DND-41 (cell line): ENCODE results near the gene WFDC6.

Source experiments
- ATAC-seq: fragments of 200-7000 bp; cut with Tn5 transposase; 3 replicates; pipeline ENCODE4 v1.9.1; 2021; ENCODE audit warnings: low read depth; ENCODE audit not compliant: insufficient read depth
- DNase-seq: peaks from one replicate; pipeline ENCODE4 v3.0.0-alpha.2; 2020
- H2AFZ ChIP-seq: 2 replicates; pipeline ENCODE4 v1.6.0; 2012; ENCODE audit warnings: low read depth, low read length
- H3K27ac ChIP-seq: 2 replicates; pipeline ENCODE4 v1.5.1; 2012; ENCODE audit warnings: low read length, inconsistent platforms
- H3K27me3 ChIP-seq: fragments of 200-600 bp; sonication (generic); 2 replicates; pipeline ENCODE4 v1.6.0; 2012; ENCODE audit warnings: low read length, mild to moderate bottlenecking, inconsistent platforms; ENCODE audit not compliant: insufficient read depth, poor library complexity
- H3K36me3 ChIP-seq: 2 replicates; pipeline ENCODE4 v1.5.1; 2012; ENCODE audit warnings: low read length, inconsistent platforms; ENCODE audit not compliant: insufficient read depth
- H3K4me1 ChIP-seq: 2 replicates; pipeline ENCODE4 v1.5.1; 2012; ENCODE audit warnings: mild to moderate bottlenecking, low read length; ENCODE audit not compliant: insufficient read depth
- H3K4me2 ChIP-seq: 2 replicates; pipeline ENCODE4 v1.6.0; 2012; ENCODE audit warnings: mild to moderate bottlenecking, moderate library complexity, low read length, inconsistent platforms; ENCODE audit not compliant: insufficient read depth
- H3K4me3 ChIP-seq, 2 experiments: fragments of 200-600 bp in 1 of 2; shearing (Covaris generic) in 1 of 2; 2 replicates each; pipeline ENCODE4 v1.5.1; 2012 to 2016; ENCODE audit warnings: inconsistent platforms in 2 of 2, low read length in 2 of 2, mild to moderate bottlenecking in 2 of 2, low read depth in 1 of 2, moderate library complexity in 1 of 2
- H3K79me2 ChIP-seq: 2 replicates; pipeline ENCODE4 v1.6.0; 2012; ENCODE audit warnings: low read length, inconsistent platforms; ENCODE audit not compliant: insufficient read depth
- H3K9ac ChIP-seq: 2 replicates; pipeline ENCODE4 v1.6.0; 2012; ENCODE audit warnings: low read depth, mild to moderate bottlenecking, inconsistent platforms, low read length, moderate library complexity
- H3K9me3 ChIP-seq: 2 replicates; pipeline ENCODE4 v1.5.1; 2012; ENCODE audit warnings: low read length, moderate library complexity, mild to moderate bottlenecking, inconsistent platforms; ENCODE audit not compliant: insufficient read depth, severe bottlenecking
- H4K20me1 ChIP-seq: 2 replicates; pipeline ENCODE4 v1.6.0; 2012; ENCODE audit warnings: low read length; ENCODE audit not compliant: insufficient read depth
- EZH2 ChIP-seq: IDR thresholded peaks from 3 replicates; pipeline ENCODE4 v1.6.1; 2012; ENCODE audit warnings: borderline replicate concordance, low read depth, mild to moderate bottlenecking, moderate library complexity, low read length, inconsistent platforms; ENCODE audit not compliant: severe bottlenecking
- TF ChIP-seq, protein P1 (sequence below): IDR thresholded peaks from 2 replicates; pipeline ENCODE4 v1.5.1; 2012; ENCODE audit warnings: borderline replicate concordance, low read length, moderate library complexity, mild to moderate bottlenecking; ENCODE audit not compliant: poor library complexity, severe bottlenecking; ENCODE audit errors: extremely low read depth

The WFDC6 gene

DNA sequence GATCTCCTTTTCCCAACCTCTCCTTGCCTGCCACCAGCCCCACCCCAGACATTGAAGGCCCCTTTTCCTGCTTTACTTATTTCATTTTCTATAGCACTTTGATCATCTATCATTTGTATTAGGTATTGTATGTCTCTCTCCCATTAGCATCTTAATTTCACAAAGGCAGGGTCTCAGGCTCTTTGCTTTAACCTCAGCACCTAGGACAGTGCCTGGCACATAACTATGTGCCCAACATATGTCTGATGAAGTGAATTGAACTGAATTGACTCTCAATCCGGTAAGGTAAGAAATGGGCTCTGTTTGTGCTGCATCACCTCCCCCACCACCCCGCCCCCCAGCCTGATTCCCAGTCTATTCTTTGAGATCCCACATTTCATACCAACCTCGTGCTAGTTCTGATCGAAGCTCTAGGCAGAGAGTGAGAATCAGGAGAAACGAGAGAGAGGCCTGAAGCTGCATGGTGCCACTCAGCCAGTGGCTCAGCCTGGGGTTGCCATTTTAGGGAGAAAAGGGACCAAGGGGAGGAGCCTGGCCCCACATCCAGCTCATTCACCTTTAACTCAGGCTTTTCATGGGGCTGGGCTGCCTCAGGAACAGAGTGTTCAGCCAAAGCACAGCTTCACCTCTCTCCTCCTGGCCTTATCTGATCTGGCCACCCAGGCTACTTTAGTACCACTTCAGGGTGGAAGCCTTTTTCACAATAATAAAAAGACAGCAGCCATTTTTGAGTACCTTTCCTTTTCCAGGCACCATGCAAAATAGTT lies 24.0 kb downstream of the WFDC6 start, which contains the start of gene SPINT3:
SPINT3 (minus strand) TSS at position 476 of the 767 bp plus-strand sequence; CDS start at position 462, 14 bp downstream.
- no peaks in the 10 kb centered on the region for H3K4me1 ChIP-seq
- ATAC-seq: no peak

DNA sequence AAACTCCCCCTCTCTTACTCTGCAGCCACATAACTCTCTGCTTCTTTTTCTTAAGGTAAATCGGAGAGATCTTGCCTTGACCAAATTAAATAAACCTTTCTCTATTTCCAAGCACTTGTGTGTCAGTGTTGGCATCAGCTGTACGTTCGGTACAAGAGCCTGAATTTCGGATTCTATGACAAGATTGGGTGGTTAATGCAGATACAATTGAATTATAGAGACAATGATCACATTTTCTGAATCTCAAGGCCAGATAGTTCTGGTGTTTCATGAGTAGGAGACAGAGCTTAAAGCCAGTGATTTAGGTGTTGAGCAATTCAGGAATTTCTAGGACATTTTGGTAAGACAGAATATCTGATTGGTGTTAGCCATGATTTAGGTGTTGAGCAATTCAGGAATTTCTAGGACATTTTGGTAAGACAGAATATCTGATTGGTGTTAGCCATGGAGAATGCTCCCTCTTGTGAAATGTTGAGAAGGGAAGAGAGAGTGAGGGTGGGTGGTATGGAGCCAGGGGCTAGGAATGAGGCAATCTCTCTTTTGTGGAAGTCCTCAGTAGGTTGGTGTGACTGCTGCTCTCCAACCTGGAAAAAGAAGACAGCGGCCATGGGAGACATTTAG lies 28.9 kb downstream of the WFDC6 start:
- DNase-seq (no peak), ATAC-seq (no peak)
- Histone ChIP-seq H3K79me2 (no peaks in the 10 kb centered on the region), H2AFZ (no peak overlapping the region), H3K36me3 (no peaks in the 10 kb centered on the region), H3K4me2 (no peak overlapping the region), H3K4me3 (no peak overlapping the region), H3K4me1 (no peaks in the 10 kb centered on the region), H4K20me1 (no peaks in the 10 kb centered on the region; the same call in 1 of the 2 replicates), H3K9ac (no peak overlapping the region), H3K27me3 (peaks cover 7% of the 10 kb centered on the region), H3K9me3 (no peaks in the 10 kb centered on the region), H3K27ac (no peak overlapping the region)
- TF ChIP-seq, protein P1, sequence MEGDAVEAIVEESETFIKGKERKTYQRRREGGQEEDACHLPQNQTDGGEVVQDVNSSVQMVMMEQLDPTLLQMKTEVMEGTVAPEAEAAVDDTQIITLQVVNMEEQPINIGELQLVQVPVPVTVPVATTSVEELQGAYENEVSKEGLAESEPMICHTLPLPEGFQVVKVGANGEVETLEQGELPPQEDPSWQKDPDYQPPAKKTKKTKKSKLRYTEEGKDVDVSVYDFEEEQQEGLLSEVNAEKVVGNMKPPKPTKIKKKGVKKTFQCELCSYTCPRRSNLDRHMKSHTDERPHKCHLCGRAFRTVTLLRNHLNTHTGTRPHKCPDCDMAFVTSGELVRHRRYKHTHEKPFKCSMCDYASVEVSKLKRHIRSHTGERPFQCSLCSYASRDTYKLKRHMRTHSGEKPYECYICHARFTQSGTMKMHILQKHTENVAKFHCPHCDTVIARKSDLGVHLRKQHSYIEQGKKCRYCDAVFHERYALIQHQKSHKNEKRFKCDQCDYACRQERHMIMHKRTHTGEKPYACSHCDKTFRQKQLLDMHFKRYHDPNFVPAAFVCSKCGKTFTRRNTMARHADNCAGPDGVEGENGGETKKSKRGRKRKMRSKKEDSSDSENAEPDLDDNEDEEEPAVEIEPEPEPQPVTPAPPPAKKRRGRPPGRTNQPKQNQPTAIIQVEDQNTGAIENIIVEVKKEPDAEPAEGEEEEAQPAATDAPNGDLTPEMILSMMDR: no peak
- TF ChIP-seq EZH2: no peak

More for the DNA sequence above, 24.0 kb downstream of the WFDC6 start, which contains the start of gene SPINT3:
- Histone ChIP-seq H2AFZ (no peak within 1 kb of the TSS), H3K27ac (no peak within 1 kb of the TSS), H3K4me2 (no peak within 1 kb of the TSS), H3K79me2 (no peaks in the 10 kb centered on the region), H3K27me3 (no peaks in the 10 kb centered on the region), H3K9ac (no peak within 1 kb of the TSS), H4K20me1 (no peaks in the 10 kb centered on the region), H3K4me3 (no peak within 1 kb of the TSS), H3K9me3 (no peaks in the 10 kb centered on the region), H3K36me3 (no peaks in the 10 kb centered on the region)
- DNase-seq: no peak
- TF ChIP-seq, protein P1: no peak
- no peak for TF ChIP-seq EZH2

DNA sequence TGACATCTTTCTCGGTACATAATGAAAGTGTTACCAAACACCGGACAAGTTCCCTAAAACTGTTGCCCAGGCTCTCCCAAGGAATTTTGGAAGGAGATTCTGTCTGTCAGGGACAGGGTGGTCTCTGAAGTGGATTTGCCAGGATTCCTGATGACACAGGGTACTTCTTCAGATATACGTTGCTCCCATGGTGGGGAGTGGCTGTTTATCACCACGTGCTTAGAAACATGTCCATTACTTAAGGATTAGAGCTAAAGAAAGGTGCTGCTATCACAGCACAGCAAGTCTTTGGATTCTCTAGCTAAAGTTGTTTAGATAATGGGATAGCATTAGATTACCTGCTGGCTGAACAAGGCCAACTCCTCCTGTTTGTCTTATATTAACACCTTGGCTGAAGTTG lies 30.2 kb downstream of the WFDC6 start:
- Histone ChIP-seq H3K27me3 (peaks cover 7% of the 10 kb centered on the region), H3K4me1 (no peaks in the 10 kb centered on the region), H4K20me1 (no peaks in the 10 kb centered on the region; the same call in 1 of the 2 replicates), H3K4me2 (no peak overlapping the region), H3K79me2 (no peaks in the 10 kb centered on the region), H2AFZ (no peak overlapping the region), H3K27ac (no peak overlapping the region), H3K9me3 (no peaks in the 10 kb centered on the region), H3K4me3 (no peak overlapping the region), H3K9ac (no peak overlapping the region), H3K36me3 (no peaks in the 10 kb centered on the region)
- TF ChIP-seq EZH2: no peak
- TF ChIP-seq, protein P1: no peak
- DNase-seq (no peak), ATAC-seq (no peak)
